Adrenal gland (tissue), 5 donors: ENCODE data around the gene GLRB.

Experiments used
- POLR2A ChIP-seq, 2 donors: fragments of 450-650 bp; IDR thresholded peaks; one replicate each; pipeline ENCODE4 v1.6.1; 2017; ENCODE audit warnings: antibody characterized with exemption in 2 of 2, mild to moderate bottlenecking in 2 of 2, moderate library complexity in 1 of 2
- TF ChIP-seq, protein P1 (sequence below), 6 experiments: fragments of 450-650 bp in 4 of 6; fragments of 200-600 bp in 2 of 6; sonication (generic) in 1 of 6; IDR thresholded peaks; 1 replicate in 5 of 6; 2 replicates in 1 of 6; pipeline versions ENCODE4 v1.5.1 to v1.8.0; 2016 to 2021; ENCODE audit warnings: antibody characterized with exemption in 6 of 6, mild to moderate bottlenecking in 2 of 6, moderate library complexity in 1 of 6
- donor health status: DM: no; HTN: no; CAD: no.

DNA sequence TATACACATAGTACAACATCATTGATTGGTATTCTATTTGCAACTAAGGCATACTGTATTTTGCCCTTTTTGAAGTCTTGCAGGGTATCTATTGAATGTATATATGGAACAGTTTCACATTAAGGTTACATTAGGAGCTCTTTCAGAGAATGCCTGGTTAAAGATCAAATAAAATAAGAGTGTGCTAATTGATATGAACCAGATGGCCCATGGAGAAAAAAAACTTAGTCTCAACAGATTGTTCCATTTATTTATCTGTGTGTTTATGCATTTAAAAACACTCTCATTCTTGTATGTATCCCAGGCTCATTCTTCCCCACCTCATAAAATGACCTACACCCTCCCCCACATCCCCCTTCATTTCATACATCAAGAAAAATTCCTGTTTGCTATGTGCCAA lies 109.4 kb downstream of the GLRB start:
- TF ChIP-seq POLR2A (IDR thresholded peaks at IDR 0.05) = no peak
- TF ChIP-seq, protein P1, sequence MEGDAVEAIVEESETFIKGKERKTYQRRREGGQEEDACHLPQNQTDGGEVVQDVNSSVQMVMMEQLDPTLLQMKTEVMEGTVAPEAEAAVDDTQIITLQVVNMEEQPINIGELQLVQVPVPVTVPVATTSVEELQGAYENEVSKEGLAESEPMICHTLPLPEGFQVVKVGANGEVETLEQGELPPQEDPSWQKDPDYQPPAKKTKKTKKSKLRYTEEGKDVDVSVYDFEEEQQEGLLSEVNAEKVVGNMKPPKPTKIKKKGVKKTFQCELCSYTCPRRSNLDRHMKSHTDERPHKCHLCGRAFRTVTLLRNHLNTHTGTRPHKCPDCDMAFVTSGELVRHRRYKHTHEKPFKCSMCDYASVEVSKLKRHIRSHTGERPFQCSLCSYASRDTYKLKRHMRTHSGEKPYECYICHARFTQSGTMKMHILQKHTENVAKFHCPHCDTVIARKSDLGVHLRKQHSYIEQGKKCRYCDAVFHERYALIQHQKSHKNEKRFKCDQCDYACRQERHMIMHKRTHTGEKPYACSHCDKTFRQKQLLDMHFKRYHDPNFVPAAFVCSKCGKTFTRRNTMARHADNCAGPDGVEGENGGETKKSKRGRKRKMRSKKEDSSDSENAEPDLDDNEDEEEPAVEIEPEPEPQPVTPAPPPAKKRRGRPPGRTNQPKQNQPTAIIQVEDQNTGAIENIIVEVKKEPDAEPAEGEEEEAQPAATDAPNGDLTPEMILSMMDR (IDR thresholded peaks at IDR 0.05) = no peak
